Stimulated activated CD4-positive, alpha-beta T cell treated with anti-CD3 and anti-CD28 coated beads, Interleukin-2, amount 100 ng/mL, for 24 hours (primary cell): Measurements from ENCODE around the gene TAF11L5.
"Not testable (repeated sequence)": the region's sequence is repeated elsewhere in the genome, so short reads cannot be mapped to it uniquely, and the experiment has no call there.

Experiments
- DNase-seq, 2 donors: peaks; one replicate each; pipeline ENCODE4 v3.0.0-alpha.2; 2020

The TAF11L5 gene

GRCh38 chr5:17524935-17525334, at the start of gene TAF11L5:
Gene TAF11L5 (plus strand): TSS chr5:17525235.
- not testable (repeated sequence) for DNase-seq

DNA sequence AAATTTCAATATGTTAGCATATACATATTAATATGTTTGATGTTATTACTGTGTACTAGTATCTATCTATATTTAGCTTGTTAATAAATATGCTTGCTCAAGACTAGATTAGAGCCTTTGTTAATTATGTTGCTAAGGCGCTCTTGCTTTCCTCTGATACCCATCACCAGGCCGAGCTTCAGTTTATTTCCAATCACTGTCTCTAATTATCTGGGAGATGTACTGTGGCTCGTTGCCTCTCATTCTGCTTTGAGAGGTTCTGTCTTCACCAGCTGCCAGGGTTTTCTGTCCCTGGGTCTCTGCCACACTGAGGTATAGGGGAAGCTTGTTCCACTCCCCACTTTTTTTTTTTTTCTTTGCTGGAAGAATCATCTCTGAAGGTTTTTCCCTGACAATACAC, 48.0 kb upstream of the TAF11L5 start:
- DNase-seq = no peak

GRCh38 chr5:17477573-17478265, 47.3 kb upstream of the TAF11L5 start:
- no peak for DNase-seq

GRCh38 chr5:17481378-17481777, 43.7 kb upstream of the TAF11L5 start:
- DNase-seq = no peak

GRCh38 chr5:17482790-17483189, 42.2 kb upstream of the TAF11L5 start:
- no peak for DNase-seq

DNA sequence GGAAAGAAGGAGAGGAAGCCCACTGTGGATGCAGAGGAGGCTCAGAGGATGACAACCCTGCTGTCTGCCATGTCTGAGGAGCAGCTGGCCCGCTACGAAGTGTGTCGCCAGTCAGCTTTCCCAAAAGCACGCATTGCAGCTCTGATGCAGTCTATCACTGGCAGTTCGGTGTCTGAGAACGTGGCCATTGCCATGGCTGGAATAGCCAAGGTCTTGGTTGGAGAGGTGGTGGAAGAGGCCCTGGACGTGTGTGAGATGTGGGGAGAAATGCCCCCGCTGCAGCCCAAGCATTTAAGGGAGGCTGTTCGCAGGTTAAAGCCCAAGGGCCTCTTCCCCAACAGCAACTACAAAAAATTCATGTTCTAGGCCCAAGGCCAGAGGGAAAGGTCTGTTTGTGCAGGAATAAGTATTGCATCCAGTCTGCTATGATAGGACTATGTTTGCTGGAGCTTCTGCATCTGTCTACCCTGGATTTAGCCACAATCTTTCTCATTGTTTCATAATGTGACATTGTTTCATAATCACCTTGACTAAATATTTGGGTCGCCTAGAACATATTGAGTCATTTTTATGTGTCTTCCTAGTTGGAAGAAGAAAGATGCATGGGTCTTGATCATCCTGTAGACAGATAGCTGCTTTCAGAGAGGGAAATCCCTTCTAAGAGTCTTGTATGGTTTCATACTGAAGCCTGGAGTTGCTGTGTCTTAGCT, 38.4 kb upstream of the TAF11L5 start:
- not testable (repeated sequence) for DNase-seq

DNA sequence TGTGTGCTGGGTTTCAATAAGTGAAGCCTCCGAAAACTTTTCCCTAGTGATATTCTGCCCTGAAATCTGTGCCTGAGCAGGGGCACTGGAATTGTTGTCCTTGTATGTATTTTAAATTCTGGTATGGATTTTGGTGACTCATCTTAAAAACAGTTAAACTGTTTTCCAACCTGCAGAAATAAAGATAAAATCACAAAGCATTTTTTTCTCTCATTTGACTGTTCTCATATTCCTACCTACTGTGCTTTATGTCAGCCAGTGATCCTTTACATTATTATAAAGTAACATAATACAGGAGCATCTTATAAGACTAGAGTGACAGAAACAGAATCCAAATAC, 37.9 kb upstream of the TAF11L5 start:
- DNase-seq = no peak

GRCh38 chr5:17491257-17491656, 33.8 kb upstream of the TAF11L5 start:
- not testable (repeated sequence) for DNase-seq

- no peak for DNase-seq
These were observed 32.3 kb upstream of the TAF11L5 start for GRCh38 chr5:17492770-17493169.

DNA sequence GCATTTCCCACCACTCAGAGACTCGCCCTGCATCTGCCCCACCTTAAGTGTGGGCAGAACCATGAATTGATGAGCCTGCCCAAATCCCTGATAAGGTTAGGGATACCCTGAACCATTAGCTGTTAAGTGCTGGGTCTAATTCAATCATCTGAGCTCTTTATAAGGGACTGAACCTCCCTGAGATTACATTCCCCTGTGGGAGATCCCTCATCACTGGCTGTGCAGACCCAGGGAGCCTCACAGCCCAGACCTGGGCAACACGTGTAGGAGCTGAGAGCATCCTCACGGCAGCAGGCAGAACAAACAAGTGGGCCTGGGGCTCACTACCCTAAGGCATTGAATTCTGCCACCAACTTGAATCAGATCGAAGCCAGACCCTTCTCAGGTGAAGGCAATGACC, 27.6 kb upstream of the TAF11L5 start:
- DNase-seq = no peak

GRCh38 chr5:17497931-17498330, 27.1 kb upstream of the TAF11L5 start, which contains the start of gene TAF11L2:
Gene TAF11L2 (plus strand): TSS chr5:17498231.
- not testable (repeated sequence) for DNase-seq

DNA sequence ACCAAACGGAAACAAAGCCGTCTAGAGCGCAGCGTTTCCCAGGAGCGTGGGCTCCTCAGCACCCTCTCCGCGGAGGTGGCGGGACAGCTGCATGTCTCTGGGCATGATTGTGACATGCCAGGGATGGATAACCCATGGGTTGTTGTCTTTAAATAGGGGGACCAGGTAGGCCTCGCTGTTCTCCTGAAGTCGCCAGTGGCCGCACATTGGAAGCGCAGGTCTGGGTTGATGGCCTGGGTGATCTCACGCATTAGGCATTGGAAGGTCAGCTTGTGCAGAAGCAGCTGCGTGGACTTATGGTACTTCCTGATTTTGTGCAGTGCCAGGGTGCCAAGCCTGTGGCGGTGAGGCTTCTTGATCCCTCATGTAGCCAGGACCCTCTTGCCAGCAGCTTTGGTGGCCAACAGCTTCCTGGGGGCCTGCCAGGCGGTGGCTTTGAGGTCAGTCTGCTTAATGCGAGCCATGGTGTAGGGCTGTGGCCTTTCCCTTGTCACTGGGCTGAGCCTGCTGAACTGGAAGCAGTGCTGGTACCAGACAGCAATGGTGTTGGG, 13.2 kb upstream of the TAF11L5 start:
- DNase-seq = no peak

GRCh38 chr5:17517526-17517925, 7.5 kb upstream of the TAF11L5 start:
- not testable (repeated sequence) for DNase-seq

DNA sequence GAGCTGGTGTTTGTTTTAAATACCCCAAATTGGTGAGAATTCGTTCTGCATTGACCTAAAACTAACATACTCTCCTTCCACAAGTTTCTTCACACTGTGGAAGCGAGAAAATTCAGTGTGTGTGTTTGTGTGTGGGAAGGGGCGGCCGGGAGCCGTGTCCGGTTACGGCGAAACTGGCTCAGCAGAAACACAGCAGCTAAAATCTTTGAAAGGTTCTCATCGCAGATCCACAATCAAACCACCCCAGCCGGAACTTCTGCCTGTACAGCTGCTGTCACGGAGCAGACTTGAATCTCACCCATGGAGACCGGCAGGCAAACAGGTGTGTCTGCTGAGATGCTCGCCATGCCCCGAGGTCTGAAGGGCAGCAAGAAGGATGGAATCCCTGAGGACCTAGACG, 7.0 kb upstream of the TAF11L5 start, which contains the start of gene TAF11L3:
Gene TAF11L3, plus strand, starts transcription at position 301 of the 400 bp plus-strand sequence.
- DNase-seq = not testable (repeated sequence)

- not testable (repeated sequence) for DNase-seq
These were observed 5.5 kb upstream of the TAF11L5 start for GRCh38 chr5:17519508-17519907.

DNA sequence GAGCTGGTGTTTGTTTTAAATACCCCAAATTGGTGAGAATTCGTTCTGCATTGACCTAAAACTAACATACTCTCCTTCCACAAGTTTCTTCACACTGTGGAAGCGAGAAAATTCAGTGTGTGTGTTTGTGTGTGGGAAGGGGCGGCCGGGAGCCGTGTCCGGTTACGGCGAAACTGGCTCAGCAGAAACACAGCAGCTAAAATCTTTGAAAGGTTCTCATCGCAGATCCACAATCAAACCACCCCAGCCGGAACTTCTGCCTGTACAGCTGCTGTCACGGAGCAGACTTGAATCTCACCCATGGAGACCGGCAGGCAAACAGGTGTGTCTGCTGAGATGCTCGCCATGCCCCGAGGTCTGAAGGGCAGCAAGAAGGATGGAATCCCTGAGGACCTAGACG, 3.5 kb upstream of the TAF11L5 start, which contains the start of gene TAF11L4:
Gene TAF11L4, plus strand, starts transcription at position 301 of the 400 bp plus-strand sequence.
- DNase-seq = not testable (repeated sequence)

- DNase-seq = peak in 1 of 2 donors; percentile 25
These were observed 1.5 kb downstream of the TAF11L5 start for GRCh38 chr5:17526504-17526903.

- DNase-seq = not testable (repeated sequence)
These were observed 3.3 kb downstream of the TAF11L5 start, which contains the start of gene TAF11L6 for GRCh38 chr5:17528369-17528768. Gene TAF11L6 (plus strand): TSS chr5:17528669.
